ENCODE data around the gene BBS9.

Gene BBS9

DNA sequence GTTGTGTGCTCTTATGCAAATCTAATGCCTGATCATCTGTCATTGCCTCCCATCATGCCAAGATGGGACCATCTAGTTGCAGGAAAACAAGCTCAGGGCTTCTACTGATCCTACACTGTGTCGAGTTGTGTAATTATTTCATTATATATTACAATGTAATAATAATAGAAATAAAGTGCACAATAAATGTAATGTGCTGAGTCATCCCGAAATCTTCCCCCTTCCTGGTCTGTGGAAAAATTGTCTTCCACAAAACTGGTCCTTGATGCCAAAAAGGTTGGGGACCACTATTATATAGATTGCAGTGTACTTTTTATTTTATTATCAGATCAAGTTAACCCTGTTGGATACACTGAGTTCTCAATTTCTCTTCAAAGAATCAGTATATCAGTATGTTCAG is 50.2 kb downstream of the BBS9 start:
- TF ChIP-seq TAF1 (IDR thresholded peaks at IDR 0.05; ENCODE audit: borderline replicate concordance, insufficient read depth, low read length): no peak
- TF ChIP-seq, protein P1, sequence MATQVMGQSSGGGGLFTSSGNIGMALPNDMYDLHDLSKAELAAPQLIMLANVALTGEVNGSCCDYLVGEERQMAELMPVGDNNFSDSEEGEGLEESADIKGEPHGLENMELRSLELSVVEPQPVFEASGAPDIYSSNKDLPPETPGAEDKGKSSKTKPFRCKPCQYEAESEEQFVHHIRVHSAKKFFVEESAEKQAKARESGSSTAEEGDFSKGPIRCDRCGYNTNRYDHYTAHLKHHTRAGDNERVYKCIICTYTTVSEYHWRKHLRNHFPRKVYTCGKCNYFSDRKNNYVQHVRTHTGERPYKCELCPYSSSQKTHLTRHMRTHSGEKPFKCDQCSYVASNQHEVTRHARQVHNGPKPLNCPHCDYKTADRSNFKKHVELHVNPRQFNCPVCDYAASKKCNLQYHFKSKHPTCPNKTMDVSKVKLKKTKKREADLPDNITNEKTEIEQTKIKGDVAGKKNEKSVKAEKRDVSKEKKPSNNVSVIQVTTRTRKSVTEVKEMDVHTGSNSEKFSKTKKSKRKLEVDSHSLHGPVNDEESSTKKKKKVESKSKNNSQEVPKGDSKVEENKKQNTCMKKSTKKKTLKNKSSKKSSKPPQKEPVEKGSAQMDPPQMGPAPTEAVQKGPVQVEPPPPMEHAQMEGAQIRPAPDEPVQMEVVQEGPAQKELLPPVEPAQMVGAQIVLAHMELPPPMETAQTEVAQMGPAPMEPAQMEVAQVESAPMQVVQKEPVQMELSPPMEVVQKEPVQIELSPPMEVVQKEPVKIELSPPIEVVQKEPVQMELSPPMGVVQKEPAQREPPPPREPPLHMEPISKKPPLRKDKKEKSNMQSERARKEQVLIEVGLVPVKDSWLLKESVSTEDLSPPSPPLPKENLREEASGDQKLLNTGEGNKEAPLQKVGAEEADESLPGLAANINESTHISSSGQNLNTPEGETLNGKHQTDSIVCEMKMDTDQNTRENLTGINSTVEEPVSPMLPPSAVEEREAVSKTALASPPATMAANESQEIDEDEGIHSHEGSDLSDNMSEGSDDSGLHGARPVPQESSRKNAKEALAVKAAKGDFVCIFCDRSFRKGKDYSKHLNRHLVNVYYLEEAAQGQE (IDR thresholded peaks at IDR 0.05; ENCODE audit: insufficient read depth in 1 of 2, low read depth in 2 of 2, low read length in 2 of 2): no peak
- TF ChIP-seq POLR2AphosphoS5 (IDR thresholded peaks at IDR 0.05; ENCODE audit: low read depth, low read length): no peak
- no peak for TF ChIP-seq FOXP2 (optimal IDR thresholded peaks at IDR 0.05; ENCODE audit: borderline replicate concordance, extremely low read depth, extremely low read length, insufficient read depth)
- TF ChIP-seq SIN3A (IDR thresholded peaks at IDR 0.05; ENCODE audit: borderline replicate concordance, insufficient read depth, low read length): no peak

DNA sequence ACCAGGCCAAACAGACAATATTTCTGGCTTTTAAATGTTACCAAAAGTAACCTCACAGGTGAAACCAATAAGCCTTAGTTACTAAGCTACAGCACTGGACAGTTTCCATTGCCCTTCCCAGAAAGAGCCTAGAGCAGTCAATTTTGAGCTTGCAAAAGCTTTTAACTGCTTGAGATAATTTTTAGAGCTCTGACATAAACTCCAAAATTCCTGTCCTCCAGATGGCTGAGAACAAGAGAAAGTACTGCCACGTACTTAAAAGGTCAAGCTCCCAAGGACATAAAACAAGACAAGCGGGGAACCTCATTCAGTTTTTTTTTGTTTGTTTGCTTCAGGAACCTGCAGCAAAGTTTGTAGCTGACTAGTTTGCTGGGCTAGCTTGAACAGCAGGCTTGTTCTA is 54.1 kb downstream of the BBS9 start:
- TF ChIP-seq FOXP2 (optimal IDR thresholded peaks at IDR 0.05; ENCODE audit: borderline replicate concordance, extremely low read depth, extremely low read length, insufficient read depth): no peak
- TF ChIP-seq, protein P1 (IDR thresholded peaks at IDR 0.05; ENCODE audit: insufficient read depth in 1 of 2, low read depth in 2 of 2, low read length in 2 of 2): no peak

DNA sequence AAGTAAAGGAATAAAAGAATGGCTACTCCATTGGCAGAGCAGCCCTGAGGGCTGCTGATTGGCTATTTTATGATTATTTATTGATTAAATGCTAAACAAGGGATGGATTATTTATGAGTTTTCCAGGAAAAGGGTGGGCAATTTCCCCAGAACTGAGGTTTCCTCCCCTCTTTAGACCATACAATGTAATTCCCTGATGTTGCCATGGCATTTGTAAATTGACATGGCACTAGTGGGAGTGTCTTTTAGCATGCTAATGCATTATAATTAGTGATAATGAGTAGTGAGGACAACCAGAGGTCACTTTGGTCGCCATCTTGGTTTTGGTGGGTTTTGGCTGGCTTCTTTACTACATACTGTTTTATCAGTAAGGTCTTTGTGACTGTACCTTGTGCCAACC is 55.5 kb downstream of the BBS9 start:
- no peak for TF ChIP-seq TAF1 (IDR thresholded peaks at IDR 0.05; ENCODE audit: borderline replicate concordance, insufficient read depth, low read length)
- TF ChIP-seq FOXP2 (optimal IDR thresholded peaks at IDR 0.05; ENCODE audit: borderline replicate concordance, extremely low read depth, extremely low read length, insufficient read depth): no peak
- no peak for TF ChIP-seq POLR2AphosphoS5 (IDR thresholded peaks at IDR 0.05; ENCODE audit: low read depth, low read length)
- TF ChIP-seq, protein P1 (IDR thresholded peaks at IDR 0.05; ENCODE audit: insufficient read depth in 1 of 2, low read depth in 2 of 2, low read length in 2 of 2): no peak
- TF ChIP-seq SIN3A (IDR thresholded peaks at IDR 0.05; ENCODE audit: borderline replicate concordance, insufficient read depth, low read length): no peak

DNA sequence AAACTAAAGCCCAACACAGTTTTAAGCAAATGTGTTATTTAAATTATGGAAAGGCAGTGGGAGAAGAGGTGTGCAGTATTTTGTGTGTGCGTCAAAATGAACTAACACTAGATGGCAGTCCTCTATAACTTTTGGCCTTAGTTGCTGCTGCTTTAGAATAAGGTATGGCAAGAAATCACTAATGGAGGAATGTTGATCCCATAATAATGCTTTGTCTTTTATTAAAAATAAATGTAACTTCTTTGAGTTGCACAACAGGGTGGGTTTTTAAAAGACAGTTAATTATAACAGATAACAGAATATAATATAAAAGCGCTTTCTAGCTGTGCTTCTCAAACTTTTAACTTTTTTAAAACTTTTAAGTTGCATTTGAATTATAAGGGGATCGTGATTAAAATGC is 56.4 kb downstream of the BBS9 start:
- TF ChIP-seq SIN3A (IDR thresholded peaks at IDR 0.05; ENCODE audit: borderline replicate concordance, insufficient read depth, low read length) (no peak), POLR2AphosphoS5 (IDR thresholded peaks at IDR 0.05; ENCODE audit: low read depth, low read length) (no peak), FOXP2 (optimal IDR thresholded peaks at IDR 0.05; ENCODE audit: borderline replicate concordance, extremely low read depth, extremely low read length, insufficient read depth) (no peak)
- TF ChIP-seq, protein P1 (IDR thresholded peaks at IDR 0.05; ENCODE audit: insufficient read depth in 1 of 2, low read depth in 2 of 2, low read length in 2 of 2): no peak

DNA sequence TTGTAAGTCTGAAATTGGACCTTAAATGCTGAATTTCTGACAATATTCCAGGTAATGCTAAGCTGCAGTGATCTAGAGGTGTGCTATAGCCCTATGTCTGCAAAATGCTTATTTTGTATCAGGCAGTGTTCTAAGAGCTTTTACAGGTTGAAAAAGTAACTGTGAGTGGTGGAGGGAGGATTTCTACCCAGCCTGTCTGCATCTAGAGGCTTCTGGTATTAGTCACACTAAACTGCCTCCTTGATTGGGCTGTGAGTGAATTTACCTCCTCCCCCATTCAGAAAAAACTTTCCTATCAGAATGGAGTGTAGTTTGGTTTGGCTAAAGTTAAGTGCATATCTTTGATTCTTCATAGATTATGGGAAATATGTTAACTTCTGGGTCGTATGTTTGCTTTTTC is 56.8 kb downstream of the BBS9 start:
- TF ChIP-seq POLR2AphosphoS5 (IDR thresholded peaks at IDR 0.05; ENCODE audit: low read depth, low read length) (no peak), FOXP2 (optimal IDR thresholded peaks at IDR 0.05; ENCODE audit: borderline replicate concordance, extremely low read depth, extremely low read length, insufficient read depth) (no peak), TAF1 (IDR thresholded peaks at IDR 0.05; ENCODE audit: borderline replicate concordance, insufficient read depth, low read length) (no peak), SIN3A (IDR thresholded peaks at IDR 0.05; ENCODE audit: borderline replicate concordance, insufficient read depth, low read length) (no peak)
- TF ChIP-seq, protein P1 (IDR thresholded peaks at IDR 0.05; ENCODE audit: insufficient read depth in 1 of 2, low read depth in 2 of 2, low read length in 2 of 2): no peak
